Measurements from ENCODE around the gene PLA2G2A.
"Not testable (repeated sequence)": the region's sequence is repeated elsewhere in the genome, so short reads cannot be mapped to it uniquely, and the experiment has no call there.

The PLA2G2A gene

GRCh38 chr1:19940486-19941205 is 38.8 kb downstream of the PLA2G2A start:
- Mint-ChIP-seq H3K27me3 (peaks cover 15% of the 10 kb centered on the region), H3K9me3 (no peaks in the 10 kb centered on the region), H3K4me3 (no peak overlapping the region), H3K4me1 (no peaks in the 10 kb centered on the region), H3K27ac (ENCODE audit: low read depth) (no peak overlapping the region), H3K36me3 (ENCODE audit: insufficient read depth) (peaks cover 2% of the 10 kb centered on the region)
- DNase-seq (ENCODE audit: low spot score in 2 of 2) (no peak), ATAC-seq (replicated peaks; ENCODE audit: extremely low read depth, poor library complexity, severe bottlenecking) (no peak)

- no peak overlapping the region for H3K4me3 Mint-ChIP-seq
- ATAC-seq (replicated peaks; ENCODE audit: extremely low read depth, poor library complexity, severe bottlenecking) (no peak), DNase-seq (ENCODE audit: low spot score in 2 of 2) (no peak)
- no peaks in the 10 kb centered on the region for H3K27me3 Mint-ChIP-seq
- H3K36me3 Mint-ChIP-seq (ENCODE audit: insufficient read depth) = no peaks in the 10 kb centered on the region
- H3K9me3 Mint-ChIP-seq = no peaks in the 10 kb centered on the region
- no peaks in the 10 kb centered on the region for H3K4me1 Mint-ChIP-seq
- H3K27ac Mint-ChIP-seq (ENCODE audit: low read depth) = no peak overlapping the region
Observed at GRCh38 chr1:19938472-19938871, 40.9 kb downstream of the PLA2G2A start.

GRCh38 chr1:19936061-19936750 is 43.2 kb downstream of the PLA2G2A start:
- no peaks in the 10 kb centered on the region for H3K27me3 Mint-ChIP-seq
- no peak overlapping the region for H3K27ac Mint-ChIP-seq (ENCODE audit: low read depth)
- H3K36me3 Mint-ChIP-seq (ENCODE audit: insufficient read depth) = no peaks in the 10 kb centered on the region

GRCh38 chr1:19934336-19934735 is 45.1 kb downstream of the PLA2G2A start:
- H3K4me3 Mint-ChIP-seq = no peak overlapping the region
- no peaks in the 10 kb centered on the region for H3K4me1 Mint-ChIP-seq
- peaks cover 6% of the 10 kb centered on the region for H3K9me3 Mint-ChIP-seq
- no peaks in the 10 kb centered on the region for H3K36me3 Mint-ChIP-seq (ENCODE audit: insufficient read depth)
- no peak overlapping the region for H3K27ac Mint-ChIP-seq (ENCODE audit: low read depth)
- DNase-seq (ENCODE audit: low spot score in 2 of 2) (no peak), ATAC-seq (replicated peaks; ENCODE audit: extremely low read depth, poor library complexity, severe bottlenecking) (no peak)
- no peaks in the 10 kb centered on the region for H3K27me3 Mint-ChIP-seq

More at GRCh38 chr1:19936061-19936750, 43.2 kb downstream of the PLA2G2A start:
- peaks cover 6% of the 10 kb centered on the region for H3K9me3 Mint-ChIP-seq
- ATAC-seq (replicated peaks; ENCODE audit: extremely low read depth, poor library complexity, severe bottlenecking) = no peak
- H3K4me1 Mint-ChIP-seq = no peaks in the 10 kb centered on the region
- no peak overlapping the region for H3K4me3 Mint-ChIP-seq
- DNase-seq (ENCODE audit: low spot score in 2 of 2) = no peak

GRCh38 chr1:19932866-19933265 is 46.6 kb downstream of the PLA2G2A start:
- ATAC-seq (replicated peaks; ENCODE audit: extremely low read depth, poor library complexity, severe bottlenecking) (no peak), DNase-seq (ENCODE audit: low spot score in 2 of 2) (no peak)
- Mint-ChIP-seq H3K4me3 (no peak overlapping the region), H3K36me3 (ENCODE audit: insufficient read depth) (no peaks in the 10 kb centered on the region), H3K27me3 (no peaks in the 10 kb centered on the region), H3K27ac (ENCODE audit: low read depth) (no peak overlapping the region), H3K9me3 (peaks cover 6% of the 10 kb centered on the region), H3K4me1 (no peaks in the 10 kb centered on the region)

GRCh38 chr1:19927130-19927421 is 52.3 kb downstream of the PLA2G2A start:
- H3K4me3 Mint-ChIP-seq; ATAC-seq (replicated peaks; ENCODE audit: extremely low read depth, poor library complexity, severe bottlenecking); H3K36me3 Mint-ChIP-seq (ENCODE audit: insufficient read depth); H3K27ac Mint-ChIP-seq (ENCODE audit: low read depth); DNase-seq (ENCODE audit: low spot score in 2 of 2); H3K9me3 Mint-ChIP-seq; H3K4me1 Mint-ChIP-seq: not testable (repeated sequence)
- H3K27me3 Mint-ChIP-seq = peaks cover 12% of the 10 kb centered on the region

- no peak overlapping the region for H3K27ac Mint-ChIP-seq (ENCODE audit: low read depth)
- DNase-seq (ENCODE audit: low spot score in 2 of 2) (no peak), ATAC-seq (replicated peaks; ENCODE audit: extremely low read depth, poor library complexity, severe bottlenecking) (no peak)
- H3K27me3 Mint-ChIP-seq = peaks cover 12% of the 10 kb centered on the region
- no peaks in the 10 kb centered on the region for H3K4me1 Mint-ChIP-seq
- no peak overlapping the region for H3K4me3 Mint-ChIP-seq
- no peaks in the 10 kb centered on the region for H3K36me3 Mint-ChIP-seq (ENCODE audit: insufficient read depth)
- no peaks in the 10 kb centered on the region for H3K9me3 Mint-ChIP-seq
Observed at GRCh38 chr1:19926296-19927129, 52.9 kb downstream of the PLA2G2A start.
